Activated CD4-positive, alpha-beta memory T cell treated with anti-CD3 and anti-CD28 coated beads for 36 hours (primary cell): Measurements from ENCODE around the gene IZUMO2. TPM values are rescaled to one million over a fixed set of nuclear protein-coding genes. Genes with fewer than 3 reads are reported as not detected.

Source experiments
- CTCF ChIA-PET: fragments of 350-600 bp; sonication (Branson Sonifier 250); formaldehyde crosslinking; loops from one replicate; lab custom pipeline; 2021; ENCODE audit warnings: antibody characterized with exemption, inconsistent platforms; lab: Charles Lee
- POLR2A ChIA-PET: fragments of 350-600 bp; sonication (Branson Sonifier 250); formaldehyde crosslinking; loops from one replicate; lab custom pipeline; 2021; ENCODE audit warnings: antibody characterized with exemption; lab: Charles Lee
- DNase-seq: peaks from one replicate; pipeline ENCODE4 v3.0.0-alpha.2; 2020
- H3K27ac Mint-ChIP-seq: one replicate; pipeline ENCODE4 v1.8.0; 2021; ENCODE audit warnings: mixed read lengths
- H3K27me3 Mint-ChIP-seq: one replicate; pipeline ENCODE4 v1.8.0; 2021; ENCODE audit warnings: mixed read lengths
- H3K36me3 Mint-ChIP-seq: one replicate; pipeline ENCODE4 v1.8.0; 2021; ENCODE audit warnings: mixed read lengths
- H3K4me1 Mint-ChIP-seq: one replicate; pipeline ENCODE4 v1.8.0; 2021; ENCODE audit warnings: low read depth, mixed read lengths
- H3K4me3 Mint-ChIP-seq: one replicate; pipeline ENCODE4 v1.8.0; 2021; ENCODE audit warnings: mild to moderate bottlenecking, mixed read lengths
- H3K9me3 Mint-ChIP-seq: one replicate; pipeline ENCODE4 v1.8.0; 2021; ENCODE audit warnings: mixed read lengths
- intact Hi-C: fragments of 100-400 bp; cut with micrococcal nuclease; formaldehyde crosslinking; loops from one replicate; pipeline ENCODE4 v1.15.1; 2023
- total RNA-seq, 2 experiments: library from RNA; stranded (reverse); gene quantifications; one replicate each; pipeline ENCODE4 v1.2.3, GENCODE V29; 2021

The IZUMO2 gene
- total RNA-seq, 2 experiments from 2014 or later: not detected

DNA sequence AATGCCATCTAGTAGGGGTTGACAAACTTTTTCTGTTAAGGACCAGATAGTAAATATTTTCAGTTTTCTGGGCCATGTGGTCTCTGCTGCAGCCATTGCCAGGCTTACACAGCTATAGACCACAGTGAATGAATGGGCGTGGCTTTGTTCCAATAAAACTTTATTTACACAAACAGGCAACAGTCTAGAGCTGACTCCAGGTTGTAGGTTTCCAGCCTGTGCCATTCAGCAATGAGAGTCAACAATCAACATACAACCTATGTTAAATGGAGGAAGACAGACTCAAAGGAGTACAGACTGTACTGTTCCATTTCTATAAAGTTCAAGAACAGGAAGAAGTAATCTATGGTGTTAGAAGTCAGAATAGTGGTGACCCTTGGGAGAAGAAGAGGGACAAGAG is 15.2 kb upstream of the IZUMO2 start:
- no peaks in the 10 kb centered on the region for H3K4me1 Mint-ChIP-seq
- intact Hi-C loops: no loop called here
- DNase-seq: no peak
- ChIA-PET POLR2A (no interaction called here), CTCF (no interaction called here)
- H3K4me3 Mint-ChIP-seq: no peak overlapping the region
- no peaks in the 10 kb centered on the region for H3K9me3 Mint-ChIP-seq
- H3K27ac Mint-ChIP-seq: no peak overlapping the region
- peaks cover 25% of the 10 kb centered on the region for H3K27me3 Mint-ChIP-seq
- no peaks in the 10 kb centered on the region for H3K36me3 Mint-ChIP-seq

DNA sequence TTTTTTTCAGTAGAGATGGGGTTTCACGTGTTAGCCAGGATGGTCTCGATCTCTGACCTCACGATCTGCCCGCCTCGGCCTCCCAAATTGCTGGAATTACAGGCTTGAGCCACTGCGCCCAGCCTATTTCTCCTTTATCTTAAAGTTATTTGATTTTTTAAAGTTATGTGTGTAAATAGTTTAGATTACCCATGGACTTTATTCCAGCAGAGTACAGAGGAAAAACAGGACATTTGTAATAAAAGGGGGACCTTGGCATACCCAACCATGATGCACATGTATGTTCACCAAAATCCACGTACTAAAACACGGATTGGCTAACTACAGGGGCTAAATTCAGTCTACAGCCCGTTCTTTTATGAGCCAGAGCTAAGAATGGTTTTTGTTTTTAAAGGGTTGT is 13.7 kb upstream of the IZUMO2 start:
- peaks cover 26% of the 10 kb centered on the region for H3K27me3 Mint-ChIP-seq
- no peak overlapping the region for H3K4me3 Mint-ChIP-seq
- H3K27ac Mint-ChIP-seq: no peak overlapping the region
- H3K36me3 Mint-ChIP-seq: no peaks in the 10 kb centered on the region
- intact Hi-C loops: no loop called here
- DNase-seq: no peak
- ChIA-PET CTCF (no interaction called here), POLR2A (no interaction called here)
- no peaks in the 10 kb centered on the region for H3K4me1 Mint-ChIP-seq
- no peaks in the 10 kb centered on the region for H3K9me3 Mint-ChIP-seq

DNA sequence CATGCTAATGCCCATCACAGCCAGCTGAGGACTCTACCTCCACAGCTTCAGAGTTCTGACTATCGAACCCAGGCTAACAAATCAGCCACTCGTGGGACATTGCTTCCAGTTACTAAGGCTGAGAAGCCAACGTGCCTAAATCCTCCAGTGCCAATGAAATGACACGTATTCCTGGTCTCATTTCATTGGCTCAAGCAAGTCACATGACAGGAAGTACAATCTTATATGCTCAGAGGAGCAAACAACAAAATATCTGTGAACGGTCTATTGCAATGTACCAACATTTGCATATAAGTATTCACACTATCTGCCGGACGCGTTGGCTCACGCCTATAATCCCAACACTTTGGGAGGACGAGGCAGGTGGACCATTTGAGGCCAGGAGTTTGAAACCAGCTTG is 12.8 kb upstream of the IZUMO2 start:
- Mint-ChIP-seq H3K4me3 (no peak overlapping the region), H3K9me3 (no peaks in the 10 kb centered on the region), H3K4me1 (no peaks in the 10 kb centered on the region), H3K27ac (no peak overlapping the region), H3K27me3 (peaks cover 23% of the 10 kb centered on the region), H3K36me3 (no peaks in the 10 kb centered on the region)
- DNase-seq: no peak
- ChIA-PET POLR2A (no interaction called here), CTCF (no interaction called here)
- intact Hi-C loops: no loop called here

DNA sequence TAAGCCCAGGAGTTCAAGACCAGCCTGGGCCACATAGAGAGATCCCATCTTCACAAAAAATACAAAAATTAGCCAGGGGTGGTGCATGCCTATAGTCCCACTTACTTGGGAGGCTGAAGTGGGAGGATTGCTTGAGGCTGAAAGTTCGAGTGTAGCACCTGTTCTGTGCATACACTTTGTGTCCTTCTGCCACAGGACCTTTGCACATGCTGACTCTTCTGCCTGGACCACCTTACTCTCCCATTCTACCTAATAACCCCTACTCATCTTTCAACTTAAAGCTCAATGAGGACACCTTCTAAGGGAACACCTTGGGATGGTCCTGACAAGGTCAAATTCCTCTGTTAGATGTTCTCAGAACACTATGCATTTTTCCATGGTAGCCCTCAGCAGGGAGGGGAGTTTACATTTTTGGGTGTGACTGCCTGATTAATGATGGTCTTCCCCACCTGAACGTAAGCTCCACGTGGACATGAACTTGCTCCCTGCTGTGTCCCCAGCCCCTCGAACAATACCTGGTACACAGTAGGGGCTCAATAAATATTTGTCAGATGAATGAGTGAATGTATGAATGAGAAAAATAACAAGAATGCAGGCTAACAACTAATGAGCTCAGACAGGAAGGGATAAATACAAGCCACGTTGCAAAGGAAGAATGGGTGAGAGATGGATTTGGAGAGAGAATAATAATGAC is 11.2 kb upstream of the IZUMO2 start:
- Mint-ChIP-seq H3K9me3 (no peaks in the 10 kb centered on the region), H3K27ac (no peak overlapping the region), H3K27me3 (peaks cover 20% of the 10 kb centered on the region), H3K4me3 (no peak overlapping the region), H3K36me3 (no peaks in the 10 kb centered on the region), H3K4me1 (no peaks in the 10 kb centered on the region)
- ChIA-PET CTCF (no interaction called here), POLR2A (no interaction called here)
- DNase-seq: no peak
- intact Hi-C loops: no loop called here

DNA sequence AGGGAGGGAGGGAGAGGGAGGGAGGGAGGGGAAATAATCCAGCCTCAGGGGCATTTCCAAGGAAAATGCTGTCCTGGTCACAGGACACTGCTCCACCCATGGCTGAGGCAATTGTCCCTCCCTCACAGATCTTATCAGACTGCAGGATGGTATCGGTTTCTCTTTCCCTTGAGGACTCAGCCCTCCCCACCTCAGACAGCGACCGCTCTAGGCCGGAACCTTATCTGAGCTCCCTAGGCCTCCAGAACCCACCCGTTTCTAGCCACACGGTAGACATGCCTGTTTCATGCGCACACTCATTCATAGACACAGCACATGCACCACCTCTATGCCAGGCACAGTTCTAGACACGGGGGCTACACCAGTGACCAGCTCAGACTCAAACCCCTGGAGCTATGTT is 10.0 kb upstream of the IZUMO2 start:
- no peaks in the 10 kb centered on the region for H3K4me1 Mint-ChIP-seq
- intact Hi-C loops: no loop called here
- H3K36me3 Mint-ChIP-seq: no peaks in the 10 kb centered on the region
- ChIA-PET POLR2A (no interaction called here), CTCF (interaction anchor here (1.2 kb wide), 1 partner anchor 8 kb away, joined by 3 read pairs; no protein-coding TSS in a partner anchor)
- H3K9me3 Mint-ChIP-seq: no peaks in the 10 kb centered on the region
- H3K4me3 Mint-ChIP-seq: no peak overlapping the region
- DNase-seq: peak; percentile 13
- no peak overlapping the region for H3K27ac Mint-ChIP-seq
- H3K27me3 Mint-ChIP-seq: peaks cover 18% of the 10 kb centered on the region

DNA sequence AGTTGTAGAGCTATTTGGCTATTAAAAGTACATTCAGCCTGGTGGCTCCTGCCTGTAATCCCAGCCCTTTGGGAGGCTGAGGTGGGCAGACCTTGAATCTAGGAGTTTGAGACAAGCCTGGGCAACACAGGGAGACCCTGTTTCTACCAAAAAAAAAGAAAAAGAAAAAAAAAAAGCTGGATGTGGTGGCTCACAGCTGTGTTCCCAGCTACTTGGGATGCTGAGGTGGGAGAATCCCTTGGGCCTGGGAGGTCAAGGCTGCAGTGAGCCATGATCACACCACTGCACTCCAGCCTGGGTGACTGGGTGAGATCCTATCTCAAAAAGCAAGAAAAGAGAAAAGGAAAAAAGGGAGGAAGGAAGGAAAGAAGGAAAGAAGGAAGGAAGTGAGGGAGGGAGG is 9.6 kb upstream of the IZUMO2 start:
- ChIA-PET CTCF (interaction anchor here (1.2 kb wide), 1 partner anchor 8 kb away, joined by 3 read pairs; no protein-coding TSS in a partner anchor), POLR2A (no interaction called here)
- Mint-ChIP-seq H3K27ac (no peak overlapping the region), H3K27me3 (peaks cover 17% of the 10 kb centered on the region), H3K36me3 (no peaks in the 10 kb centered on the region), H3K4me3 (no peak overlapping the region), H3K9me3 (no peaks in the 10 kb centered on the region), H3K4me1 (no peaks in the 10 kb centered on the region)
- DNase-seq: no peak
- intact Hi-C loops: no loop called here

DNA sequence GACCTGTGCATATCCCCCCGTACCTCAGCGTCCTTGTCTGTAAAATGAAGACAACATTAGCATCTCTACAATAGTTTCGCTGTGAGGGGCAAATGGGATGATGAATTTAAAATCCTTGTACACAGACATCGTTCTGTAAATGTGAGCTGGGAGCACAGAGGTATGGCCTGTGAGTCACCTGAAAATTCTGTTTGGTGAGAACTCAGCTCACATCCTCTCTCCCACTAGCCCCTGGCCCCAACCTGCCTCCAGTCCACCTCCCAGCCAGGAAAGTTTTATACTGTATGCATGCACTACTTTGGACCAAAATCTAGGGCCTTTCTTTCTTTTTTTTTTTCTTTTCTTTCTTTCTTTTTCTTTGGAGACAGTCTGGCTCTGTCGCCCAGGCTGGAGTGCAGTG is 8.7 kb upstream of the IZUMO2 start:
- Mint-ChIP-seq H3K27me3 (peaks cover 21% of the 10 kb centered on the region), H3K4me1 (no peaks in the 10 kb centered on the region), H3K27ac (no peak overlapping the region), H3K36me3 (no peaks in the 10 kb centered on the region), H3K9me3 (no peaks in the 10 kb centered on the region), H3K4me3 (no peak overlapping the region)
- no peak for DNase-seq
- ChIA-PET CTCF (no interaction called here), POLR2A (no interaction called here)
- intact Hi-C loops: no loop called here

DNA sequence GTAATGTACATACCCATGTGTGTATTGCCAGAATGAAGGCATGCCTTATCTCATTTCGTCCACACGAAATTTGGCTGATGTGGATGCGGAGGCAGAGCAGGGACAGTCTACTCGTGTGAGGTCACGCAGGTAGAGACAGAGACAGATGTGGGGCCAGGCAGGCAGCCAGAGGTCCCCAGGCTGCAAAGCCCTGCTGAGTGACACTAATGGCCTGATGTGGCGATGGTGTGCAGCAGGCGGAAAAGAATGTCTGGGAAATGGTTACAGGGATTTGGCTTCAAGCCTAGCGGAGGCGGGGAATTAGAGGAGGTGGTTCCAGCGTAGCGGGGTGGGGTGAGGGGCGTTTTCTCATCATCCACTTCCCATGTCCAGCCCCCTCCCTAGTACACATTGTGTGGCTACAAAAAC is 4.2 kb upstream of the IZUMO2 start:
- H3K27ac Mint-ChIP-seq: no peak overlapping the region
- ChIA-PET POLR2A (no interaction called here), CTCF (no interaction called here)
- no peak for DNase-seq
- H3K9me3 Mint-ChIP-seq: no peaks in the 10 kb centered on the region
- intact Hi-C loops: no loop called here
- no peaks in the 10 kb centered on the region for H3K36me3 Mint-ChIP-seq
- no peaks in the 10 kb centered on the region for H3K4me1 Mint-ChIP-seq
- H3K4me3 Mint-ChIP-seq: no peak overlapping the region
- peaks cover 22% of the 10 kb centered on the region for H3K27me3 Mint-ChIP-seq

DNA sequence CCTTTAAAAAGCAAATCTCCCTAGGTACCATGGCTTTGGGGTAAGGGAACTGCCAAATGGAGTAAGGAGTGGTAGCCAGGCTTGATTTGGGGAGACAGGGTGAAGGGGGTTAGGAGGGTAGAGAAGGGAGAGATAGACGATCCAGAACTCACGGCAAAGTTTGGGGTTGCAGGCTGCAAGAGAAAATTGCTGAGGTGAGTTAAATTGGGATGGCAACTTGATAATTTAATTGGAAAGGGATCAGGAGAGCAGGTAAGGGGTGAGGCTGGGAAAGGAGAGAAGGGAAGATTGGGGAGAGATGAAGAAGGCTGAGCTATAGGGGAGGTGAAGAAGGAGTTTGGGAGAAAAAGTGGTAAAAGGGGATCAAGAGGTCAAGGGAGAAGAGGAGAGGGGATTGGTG is 4.0 kb downstream of the IZUMO2 start:
- ChIA-PET POLR2A (no interaction called here), CTCF (no interaction called here)
- Mint-ChIP-seq H3K27ac (no peak overlapping the region), H3K4me1 (no peaks in the 10 kb centered on the region), H3K27me3 (peaks cover 17% of the 10 kb centered on the region), H3K36me3 (no peaks in the 10 kb centered on the region), H3K9me3 (peaks cover 17% of the 10 kb centered on the region), H3K4me3 (no peak overlapping the region)
- intact Hi-C loops: no loop called here
- DNase-seq: no peak

DNA sequence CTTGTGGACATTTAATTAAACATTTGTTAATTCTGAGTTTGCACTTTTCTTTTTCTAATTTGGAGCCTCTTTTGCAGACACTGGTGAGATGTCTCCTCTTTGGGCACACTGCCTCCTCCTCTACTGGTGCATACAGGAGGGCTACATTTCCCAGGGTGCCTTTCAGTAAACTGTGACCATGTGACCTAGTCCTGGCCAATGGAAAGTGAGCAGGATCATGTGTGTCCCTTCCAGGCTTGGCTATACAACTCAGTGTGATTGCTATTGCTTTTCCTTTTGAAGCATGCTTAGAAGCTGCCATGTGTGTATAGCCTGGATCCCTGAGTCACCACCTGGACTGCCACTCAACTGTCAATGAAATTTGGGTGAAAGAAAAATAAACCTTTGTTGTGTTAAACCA is 4.5 kb downstream of the IZUMO2 start:
- no peaks in the 10 kb centered on the region for H3K4me1 Mint-ChIP-seq
- H3K4me3 Mint-ChIP-seq: no peak overlapping the region
- ChIA-PET POLR2A (no interaction called here), CTCF (no interaction called here)
- intact Hi-C loops: no loop called here
- H3K36me3 Mint-ChIP-seq: no peaks in the 10 kb centered on the region
- peaks cover 17% of the 10 kb centered on the region for H3K27me3 Mint-ChIP-seq
- no peak overlapping the region for H3K27ac Mint-ChIP-seq
- peaks cover 17% of the 10 kb centered on the region for H3K9me3 Mint-ChIP-seq
- no peak for DNase-seq

DNA sequence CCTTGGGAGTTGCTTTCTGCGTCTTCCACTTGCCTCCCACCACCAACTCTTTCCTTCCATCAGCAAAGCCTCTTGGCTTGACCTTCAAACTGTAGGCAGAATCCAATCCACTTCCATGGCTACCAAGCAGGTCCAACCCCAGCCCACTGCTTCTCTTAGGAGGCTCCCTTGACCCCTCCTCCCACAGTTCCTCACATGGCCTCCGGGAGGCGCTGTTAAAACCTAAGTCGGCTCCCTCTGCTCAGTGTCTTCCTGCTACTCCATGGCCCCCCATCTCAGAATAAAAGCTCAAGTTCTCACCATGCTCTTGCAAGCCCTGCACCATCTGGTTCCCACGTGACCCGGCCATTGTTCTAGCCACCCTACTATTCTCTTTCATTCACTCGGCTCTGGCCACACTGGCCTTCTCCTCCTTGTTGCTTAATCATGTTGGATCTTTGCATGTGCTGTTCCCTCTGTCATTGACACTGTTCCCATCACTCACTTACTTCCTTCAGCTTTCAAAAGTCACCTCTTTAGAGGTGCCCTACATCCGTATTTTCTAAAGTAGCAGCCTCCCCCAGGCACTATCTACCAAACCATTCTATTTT is 7.5 kb downstream of the IZUMO2 start:
- Mint-ChIP-seq H3K27me3 (peaks cover 13% of the 10 kb centered on the region), H3K36me3 (no peaks in the 10 kb centered on the region), H3K4me3 (no peak overlapping the region), H3K4me1 (no peaks in the 10 kb centered on the region), H3K9me3 (peaks cover 17% of the 10 kb centered on the region), H3K27ac (no peak overlapping the region)
- intact Hi-C loops: no loop called here
- DNase-seq: no peak
- POLR2A ChIA-PET: no interaction called here
- CTCF ChIA-PET: no interaction called here

DNA sequence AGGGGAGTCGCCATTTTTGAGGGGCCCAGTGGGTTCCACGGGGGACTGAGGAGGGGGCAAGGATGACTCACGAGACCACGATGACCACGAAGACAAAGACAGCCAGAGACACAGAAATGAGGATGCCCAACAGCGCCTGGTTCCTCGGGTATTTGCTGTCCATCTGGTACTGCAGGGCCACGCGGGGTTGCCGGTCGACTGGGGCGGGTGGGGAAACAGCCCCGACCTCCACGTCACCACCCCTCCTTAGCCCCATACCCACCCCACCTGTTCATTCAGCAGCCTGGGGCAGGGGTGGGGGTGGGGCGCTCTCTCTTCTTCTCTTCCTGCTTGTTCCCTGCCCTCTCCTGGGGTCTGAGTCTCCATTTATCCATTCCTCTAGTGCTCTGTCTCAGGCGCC is 8.6 kb downstream of the IZUMO2 start:
- Mint-ChIP-seq H3K27ac (no peak overlapping the region), H3K36me3 (no peaks in the 10 kb centered on the region), H3K9me3 (peaks cover 15% of the 10 kb centered on the region), H3K27me3 (peaks cover 17% of the 10 kb centered on the region), H3K4me1 (no peaks in the 10 kb centered on the region), H3K4me3 (no peak overlapping the region)
- CTCF ChIA-PET: no interaction called here
- intact Hi-C loops: no loop called here
- POLR2A ChIA-PET: no interaction called here
- no peak for DNase-seq

DNA sequence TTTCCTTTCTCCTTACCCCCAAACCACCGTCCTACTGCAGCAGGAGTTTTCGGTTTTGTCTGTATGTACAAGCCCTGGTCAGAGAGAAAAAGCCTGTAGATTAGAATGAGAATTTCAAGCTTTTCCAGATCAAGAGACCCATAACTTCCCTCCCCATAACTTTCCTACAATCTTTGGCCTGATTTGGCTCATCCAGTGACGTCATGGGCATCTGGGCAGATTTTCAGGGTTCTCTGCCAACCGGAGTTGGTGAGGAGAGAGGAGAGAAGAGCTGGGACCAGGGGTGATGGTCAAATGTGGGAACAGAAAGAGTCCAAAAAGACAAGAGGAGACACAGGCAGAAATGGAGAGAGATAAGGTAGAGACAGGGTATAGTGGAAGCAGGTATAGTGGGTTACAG is 10.5 kb downstream of the IZUMO2 start:
- no peak overlapping the region for H3K27ac Mint-ChIP-seq
- POLR2A ChIA-PET: no interaction called here
- no peak overlapping the region for H3K4me3 Mint-ChIP-seq
- peaks cover 1% of the 10 kb centered on the region for H3K4me1 Mint-ChIP-seq
- H3K9me3 Mint-ChIP-seq: peaks cover 2% of the 10 kb centered on the region
- no peaks in the 10 kb centered on the region for H3K36me3 Mint-ChIP-seq
- intact Hi-C loops: no loop called here
- CTCF ChIA-PET: no interaction called here
- DNase-seq: no peak
- peaks cover 28% of the 10 kb centered on the region for H3K27me3 Mint-ChIP-seq
